ENCODE measurements around the gene TOLLIP. TPM values are rescaled to one million over a fixed set of nuclear protein-coding genes. Genes with fewer than 3 reads are reported as not detected.

TOLLIP gene
- total RNA-seq, 1 experiment from 2014 or later: 32.3 TPM

DNA sequence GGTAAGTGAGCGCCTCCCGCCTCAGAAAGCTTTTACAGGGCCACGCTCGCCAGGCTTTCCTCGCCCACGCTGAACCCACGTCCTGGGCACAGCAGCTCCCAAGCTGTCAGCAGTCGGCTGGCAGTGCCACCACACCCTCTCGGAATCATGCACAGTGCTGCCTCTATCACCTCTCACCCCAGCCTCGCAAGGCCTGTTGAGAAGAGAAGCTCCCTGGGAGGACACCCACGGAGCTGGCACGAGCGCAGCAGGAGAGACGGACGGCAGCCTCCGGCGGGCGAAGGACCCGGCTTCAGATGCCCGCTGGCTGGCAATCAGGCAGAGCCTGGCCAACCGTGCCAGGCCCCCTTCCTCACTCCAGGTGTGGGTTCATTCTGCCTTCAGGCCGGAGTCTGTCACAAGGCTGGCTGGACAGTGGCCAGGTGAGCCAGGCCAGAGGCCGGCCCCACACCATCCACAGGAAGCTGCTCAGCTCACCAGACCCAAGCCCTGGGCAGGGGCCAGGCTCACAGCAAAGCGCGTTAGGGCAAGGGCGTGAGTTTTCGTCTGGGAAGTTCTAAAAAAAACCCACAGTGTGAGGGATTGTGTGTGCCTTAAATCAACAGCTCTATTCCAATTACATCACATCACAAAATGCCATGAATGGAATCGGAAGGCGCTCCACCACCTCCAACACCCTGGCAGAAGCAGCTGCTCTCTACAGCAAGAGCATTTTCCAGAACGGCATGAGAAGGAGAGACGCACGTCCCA is 33.2 kb downstream of the TOLLIP start:
- Histone ChIP-seq H3K14ac (ENCODE audit: insufficient read depth, low read length) (no peak overlapping the region), H2BK120ac (ENCODE audit: low read depth, low read length, poor library complexity, severe bottlenecking) (no peak overlapping the region), H3K4ac (ENCODE audit: low read depth, low read length) (no peak overlapping the region), H3K23me2 (ENCODE audit: insufficient read length, low read depth, low read length, poor library complexity, severe bottlenecking) (no peaks in the 10 kb centered on the region), H2AK5ac (ENCODE audit: insufficient read length, low read length) (no peak overlapping the region), H2AFZ (ENCODE audit: low read length) (no peak overlapping the region), H3K79me1 (ENCODE audit: insufficient read depth, low read depth, low read length, poor library complexity, severe bottlenecking) (no peaks in the 10 kb centered on the region), H4K5ac (ENCODE audit: insufficient read length, low read depth, low read length) (no peak overlapping the region), H3K9ac (ENCODE audit: extremely low read depth, insufficient read length, low read length) (no peak overlapping the region), H2BK12ac (ENCODE audit: insufficient read length, low read depth, low read length) (no peak overlapping the region), H3K4me1 (ENCODE audit: insufficient read depth, low read length) (no peaks in the 10 kb centered on the region), H3K9me3 (ENCODE audit: control insufficient read depth, low read depth, low read length) (no peaks in the 10 kb centered on the region), H4K91ac (ENCODE audit: insufficient read length, low read depth, low read length) (no peak overlapping the region), H2BK15ac (ENCODE audit: low read depth, low read length) (no peak overlapping the region), H4K20me1 (ENCODE audit: control insufficient read depth, insufficient read depth, insufficient read length) (no peaks in the 10 kb centered on the region), H2BK20ac (ENCODE audit: low read depth, low read length, poor library complexity, severe bottlenecking) (no peak overlapping the region), H3K27me3 (ENCODE audit: insufficient read depth, low read length) (no peaks in the 10 kb centered on the region), H3T11ph (ENCODE audit: low read length) (no peak overlapping the region), H2BK5ac (ENCODE audit: insufficient read length, low read length) (no peak overlapping the region), H3K79me2 (ENCODE audit: insufficient read depth, low read length) (no peaks in the 10 kb centered on the region), H4K8ac (replicated peaks; ENCODE audit: insufficient read length, low read depth, low read length) (no peak overlapping the region), H3K27ac (ENCODE audit: insufficient read length, low read depth, low read length) (no peak overlapping the region), H3K23ac (ENCODE audit: insufficient read length, low read depth, low read length) (no peak overlapping the region), H3K56ac (ENCODE audit: insufficient read length, low read depth, low read length) (no peak overlapping the region), H3K4me2 (ENCODE audit: insufficient read depth, insufficient read length, low read length) (no peak overlapping the region), H3K18ac (ENCODE audit: insufficient read length, low read depth, low read length) (no peak overlapping the region)
- no peaks in the 10 kb centered on the region for H3K9me3 Mint-ChIP-seq
- no peaks in the 10 kb centered on the region for H3K27me3 Mint-ChIP-seq (ENCODE audit: low read depth)
- DNase-seq: no peak
- TF ChIP-seq, protein P1, sequence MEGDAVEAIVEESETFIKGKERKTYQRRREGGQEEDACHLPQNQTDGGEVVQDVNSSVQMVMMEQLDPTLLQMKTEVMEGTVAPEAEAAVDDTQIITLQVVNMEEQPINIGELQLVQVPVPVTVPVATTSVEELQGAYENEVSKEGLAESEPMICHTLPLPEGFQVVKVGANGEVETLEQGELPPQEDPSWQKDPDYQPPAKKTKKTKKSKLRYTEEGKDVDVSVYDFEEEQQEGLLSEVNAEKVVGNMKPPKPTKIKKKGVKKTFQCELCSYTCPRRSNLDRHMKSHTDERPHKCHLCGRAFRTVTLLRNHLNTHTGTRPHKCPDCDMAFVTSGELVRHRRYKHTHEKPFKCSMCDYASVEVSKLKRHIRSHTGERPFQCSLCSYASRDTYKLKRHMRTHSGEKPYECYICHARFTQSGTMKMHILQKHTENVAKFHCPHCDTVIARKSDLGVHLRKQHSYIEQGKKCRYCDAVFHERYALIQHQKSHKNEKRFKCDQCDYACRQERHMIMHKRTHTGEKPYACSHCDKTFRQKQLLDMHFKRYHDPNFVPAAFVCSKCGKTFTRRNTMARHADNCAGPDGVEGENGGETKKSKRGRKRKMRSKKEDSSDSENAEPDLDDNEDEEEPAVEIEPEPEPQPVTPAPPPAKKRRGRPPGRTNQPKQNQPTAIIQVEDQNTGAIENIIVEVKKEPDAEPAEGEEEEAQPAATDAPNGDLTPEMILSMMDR (conservative IDR thresholded peaks at IDR 0.05): no peak
- WGBS (ENCODE audit: extremely low coverage, insufficient read length, low lambda C conversion rate): no CpG with 5 or more reads among the region's 32 CpGs
- H3K4me1 Mint-ChIP-seq: peaks cover under 1 to 2% of the 10 kb centered on the region in 2 experiments; a peak in 2 of 4 replicates
- no peak overlapping the region for H3K27ac Mint-ChIP-seq
- peaks cover 3 to 38% (median 29%) of the 10 kb centered on the region in 3 experiments; a peak in 6 of 7 replicates for H3K36me3 Mint-ChIP-seq (ENCODE audit: insufficient read depth in 1 of 3, low read depth in 3 of 3)
- H3K4me3 Mint-ChIP-seq: no peak overlapping the region

All from H9 (cell line).